HG03039 (cell line): ENCODE results near the gene CXorf65.
A peak's percentile ranks its signal among the peaks of the same experiment; 100 is the strongest.

Experiments
- ATAC-seq: cut with Tn5 transposase; IDR thresholded peaks from one replicate; pipeline ENCODE4 v1.9.1; 2021; ENCODE audit warnings: mild to moderate bottlenecking, moderate library complexity; ENCODE audit not compliant: unreplicated experiment

Gene CXorf65

GRCh38 chrX:71107762-71108360, 1.3 kb upstream of the CXorf65 start:
- ATAC-seq, result no peak

- no peak for ATAC-seq
These were observed 705 bp upstream of the CXorf65 start for GRCh38 chrX:71107245-71107644.

GRCh38 chrX:71105628-71106027, 912 bp downstream of the CXorf65 start:
- no peak for ATAC-seq

- no peak for ATAC-seq
These were observed 3.2 kb downstream of the CXorf65 start for GRCh38 chrX:71103110-71103983.

- no peak for ATAC-seq
These were observed 4.2 kb downstream of the CXorf65 start for GRCh38 chrX:71102292-71102691.

GRCh38 chrX:71100581-71101505, 5.7 kb downstream of the CXorf65 start:
- ATAC-seq, result no peak

- no peak for ATAC-seq
These were observed 6.8 kb downstream of the CXorf65 start for GRCh38 chrX:71099736-71100135.

GRCh38 chrX:71098951-71099506, 7.5 kb downstream of the CXorf65 start:
- ATAC-seq, result no peak

- ATAC-seq, result no peak
These were observed 8.2 kb downstream of the CXorf65 start for GRCh38 chrX:71098302-71098701.

GRCh38 chrX:71096760-71097032, 9.8 kb downstream of the CXorf65 start:
- ATAC-seq, result no peak

GRCh38 chrX:71095981-71096759, 10.4 kb downstream of the CXorf65 start:
- no peak for ATAC-seq

GRCh38 chrX:71095555-71095980, 11.0 kb downstream of the CXorf65 start, which contains the start of gene FOXO4:
TSS of gene FOXO4 (plus strand) at chrX:71095851. CDS start at chrX:71096529, 678 bp downstream.
- ATAC-seq, result peak; percentile 77

GRCh38 chrX:71095033-71095432, 11.5 kb downstream of the CXorf65 start:
- no peak for ATAC-seq

- no peak for ATAC-seq
These were observed 15.3 kb downstream of the CXorf65 start for GRCh38 chrX:71091263-71091662.

- no peak for ATAC-seq
These were observed 20.6 kb downstream of the CXorf65 start for GRCh38 chrX:71085900-71086299.

GRCh38 chrX:71082822-71083221, 23.7 kb downstream of the CXorf65 start:
- no peak for ATAC-seq

- ATAC-seq, result no peak
These were observed 24.4 kb downstream of the CXorf65 start for GRCh38 chrX:71082124-71082647.

- no peak for ATAC-seq
These were observed 25.0 kb downstream of the CXorf65 start for GRCh38 chrX:71081330-71082123.

GRCh38 chrX:71070531-71070930, 36.0 kb downstream of the CXorf65 start:
- ATAC-seq, result no peak
